LNCaP clone FGC (cell line): ENCODE measurements around the gene SESN1.

Experiments used
- DNase-seq: peaks from one replicate; pipeline ENCODE4 v3.0.0-alpha.2; 2011; ENCODE audit warnings: low read depth
- H3K4me3 ChIP-seq: 2 replicates; pipeline ENCODE4 v1.5.1; 2011; ENCODE audit warnings: mild to moderate bottlenecking, low read depth, low read length, control low read depth
- TF ChIP-seq, protein P1 (sequence below): IDR thresholded peaks from 2 replicates; pipeline ENCODE4 v1.5.1; 2012; ENCODE audit warnings: mild to moderate bottlenecking; ENCODE audit not compliant: control insufficient read depth, insufficient read depth; ENCODE audit errors: extremely low read depth

SESN1 gene

DNA sequence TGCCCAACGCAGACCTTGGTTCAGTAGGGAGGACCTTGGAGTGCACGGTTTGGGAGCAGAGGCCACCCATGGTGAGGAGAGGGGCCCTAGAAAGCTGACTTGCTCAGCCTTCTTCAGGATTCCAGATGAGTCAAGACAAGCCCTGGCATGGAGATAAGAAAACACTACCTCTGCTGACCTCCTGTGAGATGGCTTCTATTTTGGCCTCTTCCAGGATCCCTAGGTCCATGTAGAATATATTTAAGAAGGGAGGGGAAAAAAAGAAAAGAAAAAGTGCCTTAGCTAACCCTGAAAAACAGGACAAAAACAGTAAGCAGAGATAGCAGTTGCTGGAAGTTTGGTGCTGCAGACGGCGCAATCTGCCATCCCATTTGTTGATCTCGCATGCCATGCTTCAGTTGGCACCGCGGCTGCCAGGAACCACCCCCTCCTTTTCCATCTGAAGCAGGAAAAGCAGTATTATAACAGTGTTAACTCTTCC is 146.4 kb downstream of the SESN1 start:
- no peak for DNase-seq
- H3K4me3 ChIP-seq: no peak overlapping the region
- TF ChIP-seq, protein P1, sequence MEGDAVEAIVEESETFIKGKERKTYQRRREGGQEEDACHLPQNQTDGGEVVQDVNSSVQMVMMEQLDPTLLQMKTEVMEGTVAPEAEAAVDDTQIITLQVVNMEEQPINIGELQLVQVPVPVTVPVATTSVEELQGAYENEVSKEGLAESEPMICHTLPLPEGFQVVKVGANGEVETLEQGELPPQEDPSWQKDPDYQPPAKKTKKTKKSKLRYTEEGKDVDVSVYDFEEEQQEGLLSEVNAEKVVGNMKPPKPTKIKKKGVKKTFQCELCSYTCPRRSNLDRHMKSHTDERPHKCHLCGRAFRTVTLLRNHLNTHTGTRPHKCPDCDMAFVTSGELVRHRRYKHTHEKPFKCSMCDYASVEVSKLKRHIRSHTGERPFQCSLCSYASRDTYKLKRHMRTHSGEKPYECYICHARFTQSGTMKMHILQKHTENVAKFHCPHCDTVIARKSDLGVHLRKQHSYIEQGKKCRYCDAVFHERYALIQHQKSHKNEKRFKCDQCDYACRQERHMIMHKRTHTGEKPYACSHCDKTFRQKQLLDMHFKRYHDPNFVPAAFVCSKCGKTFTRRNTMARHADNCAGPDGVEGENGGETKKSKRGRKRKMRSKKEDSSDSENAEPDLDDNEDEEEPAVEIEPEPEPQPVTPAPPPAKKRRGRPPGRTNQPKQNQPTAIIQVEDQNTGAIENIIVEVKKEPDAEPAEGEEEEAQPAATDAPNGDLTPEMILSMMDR: no peak

- TF ChIP-seq, protein P1: no peak
- no peak overlapping the region for H3K4me3 ChIP-seq
These were observed 147.4 kb downstream of the SESN1 start for GRCh38 chr6:108947114-108947854.

GRCh38 chr6:108946695-108947094 is 148.0 kb downstream of the SESN1 start:
- no peak overlapping the region for H3K4me3 ChIP-seq
- TF ChIP-seq, protein P1: no peak
- DNase-seq: no peak

More at GRCh38 chr6:108947114-108947854, 147.4 kb downstream of the SESN1 start:
- peak; percentile 99 for DNase-seq

DNA sequence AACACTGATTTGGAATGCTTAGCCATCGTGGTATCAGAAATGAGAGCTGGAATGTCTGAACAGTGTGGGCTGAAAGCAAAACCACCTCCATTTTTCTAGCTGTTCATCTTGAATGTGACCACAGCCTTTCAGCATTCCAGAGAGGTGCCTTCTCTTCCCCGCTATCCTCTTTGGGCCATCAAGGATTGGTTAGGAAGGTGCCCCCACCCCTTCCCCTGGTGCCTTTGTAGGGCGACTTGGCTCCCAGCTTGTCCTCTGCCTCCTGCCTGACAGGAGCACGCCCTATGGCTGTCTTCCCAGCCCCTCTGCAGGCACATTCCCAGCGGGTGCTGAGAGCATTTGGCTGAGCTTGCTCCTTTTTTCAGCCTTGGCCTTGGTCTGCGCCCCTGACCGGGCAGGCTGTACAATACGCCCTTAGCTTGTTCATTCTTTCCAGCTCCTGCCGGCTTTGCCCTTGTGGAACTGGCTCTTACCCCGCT is 148.9 kb downstream of the SESN1 start:
- no peak for DNase-seq
- H3K4me3 ChIP-seq: no peak overlapping the region
- TF ChIP-seq, protein P1: no peak

GRCh38 chr6:108944707-108945680 is 149.7 kb downstream of the SESN1 start:
- TF ChIP-seq, protein P1: no peak
- H3K4me3 ChIP-seq: no peak overlapping the region

DNA sequence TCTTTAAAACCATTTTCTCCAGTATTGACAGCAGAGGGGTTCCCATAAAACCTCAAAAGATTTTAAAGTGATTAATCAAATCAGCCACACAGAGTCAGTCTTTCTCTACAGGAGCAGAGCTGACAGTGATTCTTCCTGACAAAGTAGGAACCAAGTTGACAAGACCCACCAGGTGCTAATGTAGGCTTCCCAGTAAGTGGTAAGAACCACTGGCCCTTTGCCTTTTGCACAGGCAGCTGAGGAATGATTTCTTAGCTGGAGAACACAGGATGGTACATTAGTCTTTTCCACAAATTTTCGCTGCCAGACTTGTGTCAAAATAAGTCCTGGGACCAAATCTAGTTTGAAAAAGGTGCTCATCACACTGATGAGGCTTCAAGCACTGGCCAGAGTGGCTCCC is 150.6 kb downstream of the SESN1 start:
- TF ChIP-seq, protein P1: no peak
- no peak overlapping the region for H3K4me3 ChIP-seq
- no peak for DNase-seq

More at GRCh38 chr6:108944707-108945680, 149.7 kb downstream of the SESN1 start:
- DNase-seq: no peak
